Astrocyte (in vitro differentiated cells and primary cell): ENCODE results near the gene LIPH. TPM values are rescaled to one million over a fixed set of nuclear protein-coding genes. Genes with fewer than 3 reads are reported as not detected.

Experiments
- DNase-seq: peaks from one replicate; pipeline ENCODE4 v3.0.0-alpha.2; 2010; ENCODE audit warnings: low read depth
- FAIRE-seq: peaks from 2 replicates; lab custom pipeline; 2011; peaks lifted over from hg19 to GRCh38; lab: Jason Lieb, UNC
- H2AFZ ChIP-seq: 2 replicates; pipeline ENCODE4 v1.6.0; 2012; ENCODE audit warnings: low read depth, low read length, inconsistent platforms
- H3K27ac ChIP-seq: 2 replicates; pipeline ENCODE4 v1.5.1; 2011; ENCODE audit warnings: low read depth, low read length, inconsistent platforms
- H3K27me3 ChIP-seq: 2 replicates; pipeline ENCODE4 v1.6.0; 2011; ENCODE audit warnings: low read length, inconsistent platforms; ENCODE audit not compliant: insufficient read depth
- H3K36me3 ChIP-seq: 2 replicates; pipeline ENCODE4 v1.5.1; 2011; ENCODE audit warnings: low read length, inconsistent platforms; ENCODE audit not compliant: insufficient read depth
- H3K4me1 ChIP-seq: 2 replicates; pipeline ENCODE4 v1.5.1; 2011; ENCODE audit warnings: low read length, inconsistent platforms; ENCODE audit not compliant: insufficient read depth
- H3K4me2 ChIP-seq: 2 replicates; pipeline ENCODE4 v1.6.0; 2012; ENCODE audit warnings: low read length, inconsistent platforms
- H3K4me3 ChIP-seq: 2 replicates; pipeline ENCODE4 v1.5.1; 2011; ENCODE audit warnings: low read depth, mild to moderate bottlenecking, low read length, inconsistent platforms; ENCODE audit not compliant: insufficient read depth
- H3K79me2 ChIP-seq: 2 replicates; pipeline ENCODE4 v1.6.0; 2012; ENCODE audit warnings: mild to moderate bottlenecking, low read length, inconsistent platforms; ENCODE audit not compliant: insufficient read depth
- H3K9ac ChIP-seq: 2 replicates; pipeline ENCODE4 v1.6.0; 2012; ENCODE audit warnings: mild to moderate bottlenecking, low read length, inconsistent platforms
- H3K9me3 ChIP-seq: 2 replicates; pipeline ENCODE4 v1.5.1; 2012; ENCODE audit warnings: low read depth, mild to moderate bottlenecking, low read length, inconsistent platforms; ENCODE audit not compliant: insufficient read depth
- H4K20me1 ChIP-seq: 2 replicates; pipeline ENCODE4 v1.6.0; 2012; ENCODE audit warnings: low read length, inconsistent platforms; ENCODE audit not compliant: insufficient read depth
- H3K27ac Mint-ChIP-seq: one replicate; pipeline ENCODE4 v1.8.0; 2021; ENCODE audit warnings: mild to moderate bottlenecking, mixed read lengths; ENCODE audit not compliant: unreplicated experiment
- H3K27me3 Mint-ChIP-seq: one replicate; pipeline ENCODE4 v1.8.0; 2021; ENCODE audit warnings: low read depth, mixed read lengths; ENCODE audit not compliant: unreplicated experiment
- H3K36me3 Mint-ChIP-seq: one replicate; pipeline ENCODE4 v1.8.0; 2021; ENCODE audit warnings: low read depth, mixed read lengths; ENCODE audit not compliant: unreplicated experiment
- H3K4me1 Mint-ChIP-seq: one replicate; pipeline ENCODE4 v1.8.0; 2021; ENCODE audit warnings: low read depth, mixed read lengths; ENCODE audit not compliant: unreplicated experiment
- H3K4me3 Mint-ChIP-seq: one replicate; pipeline ENCODE4 v1.8.0; 2021; ENCODE audit warnings: mild to moderate bottlenecking, moderate library complexity, mixed read lengths; ENCODE audit not compliant: unreplicated experiment
- H3K9me3 Mint-ChIP-seq: one replicate; pipeline ENCODE4 v1.8.0; 2021; ENCODE audit warnings: mild to moderate bottlenecking, mixed read lengths; ENCODE audit not compliant: unreplicated experiment
- CTCF ChIP-seq: IDR thresholded peaks from 2 replicates; pipeline ENCODE4 v1.5.1; 2011; ENCODE audit warnings: low read depth, mild to moderate bottlenecking, inconsistent platforms, low read length, moderate library complexity; ENCODE audit not compliant: insufficient read depth
- EZH2 ChIP-seq: IDR thresholded peaks from 2 replicates; pipeline ENCODE4 v1.6.1; 2012; ENCODE audit warnings: mild to moderate bottlenecking, low read length, inconsistent platforms; ENCODE audit not compliant: insufficient read depth
- total RNA-seq: library from RNA; stranded (reverse); gene quantifications from 2 replicates; pipeline ENCODE4 v1.2.1, GENCODE V29; 2021

The LIPH gene
- total RNA-seq, 1 donor from 2014 or later = 6.4 TPM

- no peak overlapping the region for H3K27ac Mint-ChIP-seq
- H3K27me3 Mint-ChIP-seq = peaks cover 7% of the 10 kb centered on the region
- H3K4me1 Mint-ChIP-seq = no peaks in the 10 kb centered on the region
Observed at GRCh38 chr3:185507883-185508282, 44.5 kb downstream of the LIPH start.

GRCh38 chr3:185504636-185505035 lies 47.8 kb downstream of the LIPH start:
- Histone ChIP-seq H3K9me3 (no peaks in the 10 kb centered on the region), H3K27me3 (no peaks in the 10 kb centered on the region), H3K4me1 (no peaks in the 10 kb centered on the region), H4K20me1 (no peaks in the 10 kb centered on the region), H3K4me2 (no peak overlapping the region), H3K9ac (no peak overlapping the region), H3K79me2 (no peaks in the 10 kb centered on the region), H3K27ac (no peak overlapping the region), H3K4me3 (no peak overlapping the region), H2AFZ (no peak overlapping the region), H3K36me3 (no peaks in the 10 kb centered on the region)
- H3K9me3 Mint-ChIP-seq = peaks cover 4% of the 10 kb centered on the region
- no peak overlapping the region for H3K27ac Mint-ChIP-seq
- peaks cover 7% of the 10 kb centered on the region for H3K27me3 Mint-ChIP-seq
- H3K4me3 Mint-ChIP-seq = no peak overlapping the region
- TF ChIP-seq EZH2 = no peak
- no peak for FAIRE-seq
- H3K36me3 Mint-ChIP-seq = no peaks in the 10 kb centered on the region
- H3K4me1 Mint-ChIP-seq = no peaks in the 10 kb centered on the region
- DNase-seq = no peak

More at GRCh38 chr3:185507883-185508282, 44.5 kb downstream of the LIPH start:
- H3K4me3 Mint-ChIP-seq = no peak overlapping the region
- Histone ChIP-seq H3K4me3 (no peak overlapping the region), H3K9me3 (no peaks in the 10 kb centered on the region), H3K9ac (no peak overlapping the region), H2AFZ (no peak overlapping the region), H3K27me3 (no peaks in the 10 kb centered on the region), H3K79me2 (no peaks in the 10 kb centered on the region), H4K20me1 (no peaks in the 10 kb centered on the region), H3K36me3 (no peaks in the 10 kb centered on the region), H3K27ac (no peak overlapping the region), H3K4me2 (no peak overlapping the region), H3K4me1 (no peaks in the 10 kb centered on the region)
- TF ChIP-seq EZH2 (no peak), CTCF (no peak)
- H3K36me3 Mint-ChIP-seq = no peaks in the 10 kb centered on the region
- no peak for DNase-seq
- no peak for FAIRE-seq
- H3K9me3 Mint-ChIP-seq = peaks cover 2% of the 10 kb centered on the region

GRCh38 chr3:185503521-185503920 lies 48.9 kb downstream of the LIPH start:
- no peak overlapping the region for H2AFZ ChIP-seq
- peaks cover 4% of the 10 kb centered on the region for H3K9me3 Mint-ChIP-seq
- H3K4me1 Mint-ChIP-seq = no peaks in the 10 kb centered on the region
- no peak overlapping the region for H3K9ac ChIP-seq
- H3K27me3 ChIP-seq = no peaks in the 10 kb centered on the region
- H4K20me1 ChIP-seq = no peaks in the 10 kb centered on the region
- peaks cover 7% of the 10 kb centered on the region for H3K27me3 Mint-ChIP-seq
- no peaks in the 10 kb centered on the region for H3K4me1 ChIP-seq
- no peak overlapping the region for H3K4me2 ChIP-seq
- no peak for TF ChIP-seq CTCF
- no peak for TF ChIP-seq EZH2
- no peaks in the 10 kb centered on the region for H3K36me3 Mint-ChIP-seq
- no peak overlapping the region for H3K27ac Mint-ChIP-seq
- no peaks in the 10 kb centered on the region for H3K79me2 ChIP-seq
- no peaks in the 10 kb centered on the region for H3K9me3 ChIP-seq
- no peak for DNase-seq
- no peak overlapping the region for H3K27ac ChIP-seq
- H3K4me3 Mint-ChIP-seq = no peak overlapping the region
- no peak overlapping the region for H3K4me3 ChIP-seq
- no peak for FAIRE-seq
- H3K36me3 ChIP-seq = no peaks in the 10 kb centered on the region
